Measurements from ENCODE around the gene TMEM18. TPM values are rescaled to one million over a fixed set of nuclear protein-coding genes. Genes with fewer than 3 reads are reported as not detected.

Gene TMEM18
- total RNA-seq, 1 donor from 2014 or later: 50.0 TPM

- Histone ChIP-seq H3K9me3 (ENCODE audit: low read depth) (no peaks in the 10 kb centered on the region), H3K4me3 (no peak overlapping the region), H3K27me3 (no peaks in the 10 kb centered on the region), H3K4me2 (no peak overlapping the region), H3F3A (ENCODE audit: low read depth) (peaks cover 10% of the 10 kb centered on the region), H3K4me1 (no peaks in the 10 kb centered on the region), H3K79me2 (ENCODE audit: low read depth) (peaks cover 16% of the 10 kb centered on the region), H3K9ac (no peak overlapping the region), H2AFZ (replicated peaks) (no peak overlapping the region), H3K27ac (no peak overlapping the region), H3K36me3 (no peaks in the 10 kb centered on the region), H4K20me1 (ENCODE audit: low read depth) (no peaks in the 10 kb centered on the region)
- Mint-ChIP-seq H3K4me3 (no peak overlapping the region), H3K27ac (no peak overlapping the region), H3K9me3 (peaks cover 33% of the 10 kb centered on the region), H3K36me3 (peaks cover 51% of the 10 kb centered on the region), H3K27me3 (ENCODE audit: insufficient read depth, low read depth) (peaks cover 4% of the 10 kb centered on the region), H3K4me1 (peaks cover 23% of the 10 kb centered on the region)
- TF ChIP-seq CTCF (IDR thresholded peaks at IDR 0.05): no peak
- no peak for TF ChIP-seq EZH2phosphoT487 (IDR thresholded peaks at IDR 0.05)
- no peak for TF ChIP-seq EZH2 (IDR thresholded peaks at IDR 0.05)
- DNase-seq (ENCODE audit: low spot score): no peak
Observed at GRCh38 chr2:682226-682625, 5.0 kb upstream of the TMEM18 start.

DNA sequence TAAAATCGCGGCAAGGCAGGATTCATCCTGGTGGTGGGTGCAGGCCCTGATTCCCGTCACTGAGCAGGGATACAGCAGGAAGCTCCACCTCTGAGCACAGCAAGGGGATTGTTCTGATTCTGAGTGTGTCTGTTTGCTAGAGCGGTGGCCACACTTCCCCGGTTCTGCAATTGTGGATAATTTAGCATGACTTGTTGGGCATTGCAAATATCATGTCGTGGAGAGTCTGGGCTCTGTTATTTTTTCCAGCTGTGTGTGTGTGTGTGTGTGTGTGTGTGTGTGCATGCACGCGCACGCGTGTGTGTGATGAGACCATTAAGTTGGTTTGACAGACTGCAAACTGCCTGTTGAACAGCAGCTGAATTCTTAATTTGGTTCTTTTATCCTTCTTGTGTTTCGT lies 4.1 kb upstream of the TMEM18 start:
- DNase-seq (ENCODE audit: low spot score): no peak
- no peaks in the 10 kb centered on the region for H3K9me3 ChIP-seq (ENCODE audit: low read depth)
- H3K27me3 Mint-ChIP-seq (ENCODE audit: insufficient read depth, low read depth): peaks cover 4% of the 10 kb centered on the region
- no peak overlapping the region for H3K9ac ChIP-seq
- no peak overlapping the region for H3K4me3 ChIP-seq
- no peaks in the 10 kb centered on the region for H3K36me3 ChIP-seq
- no peaks in the 10 kb centered on the region for H3K4me1 ChIP-seq
- no peaks in the 10 kb centered on the region for H4K20me1 ChIP-seq (ENCODE audit: low read depth)
- no peak overlapping the region for H2AFZ ChIP-seq (replicated peaks)
- no peak for TF ChIP-seq CTCF (IDR thresholded peaks at IDR 0.05)
- no peak for TF ChIP-seq EZH2phosphoT487 (IDR thresholded peaks at IDR 0.05)
- TF ChIP-seq EZH2 (IDR thresholded peaks at IDR 0.05): no peak
- peaks cover 23% of the 10 kb centered on the region for H3K4me1 Mint-ChIP-seq
- no peak overlapping the region for H3K27ac Mint-ChIP-seq
- no peak overlapping the region for H3K4me3 Mint-ChIP-seq
- peaks cover 14% of the 10 kb centered on the region for H3F3A ChIP-seq (ENCODE audit: low read depth)
- H3K27me3 ChIP-seq: no peaks in the 10 kb centered on the region
- peaks cover 24% of the 10 kb centered on the region for H3K9me3 Mint-ChIP-seq
- H3K27ac ChIP-seq: no peak overlapping the region
- H3K4me2 ChIP-seq: no peak overlapping the region
- peaks cover 16% of the 10 kb centered on the region for H3K79me2 ChIP-seq (ENCODE audit: low read depth)
- peaks cover 43% of the 10 kb centered on the region for H3K36me3 Mint-ChIP-seq

DNA sequence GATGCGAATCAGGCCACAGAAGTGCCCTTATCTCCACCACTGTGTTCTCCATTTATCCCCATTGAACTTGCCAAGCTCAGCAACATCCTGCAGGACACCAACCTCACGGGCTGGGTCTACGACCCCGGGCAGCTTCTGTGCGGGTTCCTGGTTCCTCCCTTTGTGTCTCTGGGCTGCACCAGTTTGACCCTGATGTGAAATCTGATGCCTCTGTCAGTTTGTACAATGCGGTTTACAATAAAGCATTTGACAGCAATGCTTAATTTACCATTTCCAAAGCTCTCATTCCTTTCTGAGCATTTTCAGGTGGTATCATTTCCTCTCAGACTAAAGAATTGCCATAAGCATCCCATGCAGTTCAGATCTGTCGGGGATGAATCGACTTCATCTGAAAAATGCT lies 3.3 kb upstream of the TMEM18 start:
- Histone ChIP-seq H3F3A (ENCODE audit: low read depth) (peaks cover 21% of the 10 kb centered on the region), H3K4me2 (no peak overlapping the region), H3K79me2 (ENCODE audit: low read depth) (peaks cover 21% of the 10 kb centered on the region), H3K4me1 (peaks cover 4% of the 10 kb centered on the region), H3K9me3 (ENCODE audit: low read depth) (no peaks in the 10 kb centered on the region), H3K36me3 (no peaks in the 10 kb centered on the region), H3K4me3 (no peak overlapping the region), H3K27ac (no peak overlapping the region), H4K20me1 (ENCODE audit: low read depth) (peaks cover 5% of the 10 kb centered on the region), H2AFZ (replicated peaks) (no peak overlapping the region), H3K27me3 (no peaks in the 10 kb centered on the region), H3K9ac (no peak overlapping the region)
- peaks cover 41% of the 10 kb centered on the region for H3K36me3 Mint-ChIP-seq
- H3K27me3 Mint-ChIP-seq (ENCODE audit: insufficient read depth, low read depth): peaks cover 4% of the 10 kb centered on the region
- H3K27ac Mint-ChIP-seq: no peak overlapping the region
- H3K9me3 Mint-ChIP-seq: peaks cover 22% of the 10 kb centered on the region
- TF ChIP-seq EZH2 (IDR thresholded peaks at IDR 0.05): no peak
- TF ChIP-seq CTCF (IDR thresholded peaks at IDR 0.05): no peak
- no peak for TF ChIP-seq EZH2phosphoT487 (IDR thresholded peaks at IDR 0.05)
- H3K4me3 Mint-ChIP-seq: no peak overlapping the region
- H3K4me1 Mint-ChIP-seq: peaks cover 29% of the 10 kb centered on the region
- no peak for DNase-seq (ENCODE audit: low spot score)

Data from neural progenitor cell (in vitro differentiated cells).